ENCODE measurements around the gene BAIAP2.

- no peak for TF ChIP-seq CTCF (conservative IDR thresholded peaks at IDR 0.05 in 1 of 2, IDR thresholded peaks at IDR 0.05 in 1 of 2; ENCODE audit: extremely low read depth in 1 of 2, insufficient read depth in 1 of 2, low read depth in 1 of 2, low read length in 2 of 2)
- TF ChIP-seq EZH2 (IDR thresholded peaks at IDR 0.05; ENCODE audit: borderline replicate concordance, low read length), result no peak
Measured at GRCh38 chr17:81006891-81007290, 28.1 kb upstream of the BAIAP2 start.
